HG02623 (cell line): ENCODE data around the gene LRRC71.

Experiments
- ATAC-seq: cut with Tn5 transposase; IDR thresholded peaks from one replicate; pipeline ENCODE4 v1.9.1; 2021; ENCODE audit warnings: moderate library complexity; ENCODE audit not compliant: unreplicated experiment

LRRC71 gene

GRCh38 chr1:156892190-156893047 is 28.0 kb upstream of the LRRC71 start:
- no peak for ATAC-seq

DNA sequence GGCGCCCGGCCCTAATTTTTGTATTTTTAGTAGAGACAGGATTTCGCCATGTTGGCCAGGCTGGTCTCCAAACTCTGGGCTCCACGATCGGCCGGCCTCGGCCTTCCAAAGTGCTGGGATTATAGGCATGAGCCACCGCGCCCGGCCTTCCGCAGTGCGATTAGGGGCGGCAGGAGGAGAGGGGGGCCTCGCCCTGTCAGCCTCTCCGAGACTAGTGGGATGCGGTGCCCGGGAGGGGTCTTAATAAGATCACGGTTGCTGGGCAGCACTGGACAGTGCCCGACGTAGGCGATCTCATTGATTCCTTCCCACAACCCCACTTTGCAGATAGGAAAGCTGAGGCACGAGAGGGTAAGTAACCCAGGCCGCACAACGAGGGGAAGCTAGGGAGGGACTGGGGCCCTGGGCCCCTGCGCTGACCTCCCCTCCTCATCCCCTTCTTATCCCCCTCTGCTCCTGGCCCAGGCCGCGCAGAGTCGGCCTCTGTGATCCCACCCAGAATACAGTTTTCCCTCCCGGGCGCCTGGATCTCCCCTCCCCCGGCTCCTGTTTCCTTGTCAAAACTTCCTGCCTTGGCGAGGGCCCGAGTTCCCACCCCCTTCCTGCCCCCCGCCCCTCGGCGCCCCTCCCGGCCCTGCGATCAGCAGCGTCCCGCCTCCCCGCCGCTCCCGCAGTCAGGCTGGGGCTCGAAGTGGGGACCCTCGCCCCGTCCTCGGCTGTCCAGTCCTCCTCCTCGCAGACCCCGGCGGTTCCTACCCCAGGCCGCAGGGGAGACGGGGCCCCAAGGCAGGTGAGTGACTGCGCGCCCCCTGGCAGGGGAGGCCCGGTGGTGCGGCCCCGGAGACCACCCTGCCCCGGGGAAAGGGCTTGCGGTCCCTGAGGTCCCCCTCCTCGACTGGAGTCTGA is 27.1 kb upstream of the LRRC71 start, which contains the start of gene PEAR1:
PEAR1 (plus strand) TSS at position 671 of the 906 bp plus-strand sequence. CDS start 10,209 bp downstream, outside the sequence.
- no peak for ATAC-seq

- no peak for ATAC-seq
These were observed 26.4 kb upstream of the LRRC71 start for GRCh38 chr1:156894001-156894400.

GRCh38 chr1:156894711-156895454 is 25.5 kb upstream of the LRRC71 start:
- ATAC-seq = no peak

DNA sequence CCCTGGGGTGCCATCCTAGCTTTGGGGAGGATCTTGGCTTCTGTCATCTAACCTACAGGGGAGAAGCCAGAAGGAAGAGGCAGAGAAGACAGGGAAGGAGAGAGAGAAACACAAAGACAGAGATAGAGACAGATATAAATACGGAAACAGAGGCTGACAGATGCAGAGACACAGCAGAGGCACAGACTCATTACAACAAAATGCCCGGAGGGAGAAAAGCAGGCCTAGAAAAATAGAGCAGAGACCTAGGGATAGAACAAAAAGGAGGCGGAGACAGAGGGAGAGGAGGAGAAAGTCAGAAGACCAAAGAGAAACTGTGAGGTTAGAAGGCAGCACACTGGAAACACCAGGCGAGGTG is 25.0 kb upstream of the LRRC71 start:
- no peak for ATAC-seq

- no peak for ATAC-seq
These were observed 24.5 kb upstream of the LRRC71 start for GRCh38 chr1:156895927-156896326.

DNA sequence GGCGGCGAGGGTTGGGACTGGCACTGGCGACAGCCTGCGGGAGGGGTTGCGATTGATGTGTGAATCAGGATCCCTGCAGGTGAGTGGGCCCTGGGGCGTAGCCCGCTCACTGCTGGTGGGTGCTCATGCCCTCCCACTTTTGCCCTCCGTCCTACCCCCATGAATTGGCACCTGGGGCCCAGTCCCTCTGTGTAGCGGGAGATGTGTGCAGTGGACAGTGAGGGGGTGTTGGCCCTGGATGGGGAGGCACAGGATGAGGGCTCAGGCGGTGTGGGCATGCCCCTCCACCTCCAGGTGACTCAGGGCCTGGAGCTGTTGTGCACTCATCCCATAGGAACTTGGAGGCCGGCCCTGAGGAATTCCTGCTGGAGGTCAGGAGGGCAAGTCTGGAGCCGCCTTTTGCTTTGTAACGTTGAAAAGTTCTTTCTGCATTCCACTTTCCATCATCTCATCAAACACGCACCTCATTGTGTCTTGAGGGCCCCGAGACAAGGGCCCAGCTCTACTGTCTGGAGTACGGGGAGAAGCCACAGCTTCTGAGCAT is 23.9 kb upstream of the LRRC71 start:
- ATAC-seq = no peak

- ATAC-seq = no peak
These were observed 23.2 kb upstream of the LRRC71 start for GRCh38 chr1:156897078-156897825.

- no peak for ATAC-seq
These were observed 22.3 kb upstream of the LRRC71 start for GRCh38 chr1:156898161-156898566.

DNA sequence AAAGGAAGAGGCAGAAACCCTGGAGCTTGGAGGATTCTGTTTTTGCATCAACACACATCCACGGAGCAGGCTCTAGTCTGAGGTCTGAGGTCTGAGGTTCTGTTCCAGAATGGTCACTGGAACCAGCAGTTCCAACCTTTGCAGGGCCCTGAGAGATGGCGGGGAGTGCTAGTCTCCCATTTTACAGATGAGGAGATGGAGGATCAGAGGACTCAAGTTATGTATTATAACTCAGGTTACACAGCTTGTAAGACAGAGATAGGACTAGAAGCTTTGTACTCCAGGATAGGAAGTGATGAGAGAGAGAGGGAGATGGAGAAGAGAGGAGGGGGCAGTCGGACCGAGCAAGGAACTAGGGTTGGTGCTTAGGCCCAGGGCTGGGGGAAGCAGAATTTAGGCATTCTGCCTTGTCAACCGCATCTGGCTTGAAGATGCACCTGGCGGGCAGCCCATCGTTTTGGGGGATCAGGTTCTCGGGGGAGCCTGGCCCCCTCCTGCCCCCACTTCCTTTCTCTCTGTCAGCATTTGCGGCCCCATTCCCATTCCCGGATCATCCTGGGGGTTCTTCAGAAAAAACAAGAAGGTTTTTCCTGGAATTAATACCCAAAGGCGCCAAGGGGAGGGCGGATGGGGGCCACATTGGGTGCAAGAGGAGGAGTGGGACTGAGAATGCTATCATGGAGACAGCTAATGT is 21.3 kb upstream of the LRRC71 start:
- no peak for ATAC-seq

- no peak for ATAC-seq
These were observed 20.3 kb upstream of the LRRC71 start for GRCh38 chr1:156899956-156900718.

DNA sequence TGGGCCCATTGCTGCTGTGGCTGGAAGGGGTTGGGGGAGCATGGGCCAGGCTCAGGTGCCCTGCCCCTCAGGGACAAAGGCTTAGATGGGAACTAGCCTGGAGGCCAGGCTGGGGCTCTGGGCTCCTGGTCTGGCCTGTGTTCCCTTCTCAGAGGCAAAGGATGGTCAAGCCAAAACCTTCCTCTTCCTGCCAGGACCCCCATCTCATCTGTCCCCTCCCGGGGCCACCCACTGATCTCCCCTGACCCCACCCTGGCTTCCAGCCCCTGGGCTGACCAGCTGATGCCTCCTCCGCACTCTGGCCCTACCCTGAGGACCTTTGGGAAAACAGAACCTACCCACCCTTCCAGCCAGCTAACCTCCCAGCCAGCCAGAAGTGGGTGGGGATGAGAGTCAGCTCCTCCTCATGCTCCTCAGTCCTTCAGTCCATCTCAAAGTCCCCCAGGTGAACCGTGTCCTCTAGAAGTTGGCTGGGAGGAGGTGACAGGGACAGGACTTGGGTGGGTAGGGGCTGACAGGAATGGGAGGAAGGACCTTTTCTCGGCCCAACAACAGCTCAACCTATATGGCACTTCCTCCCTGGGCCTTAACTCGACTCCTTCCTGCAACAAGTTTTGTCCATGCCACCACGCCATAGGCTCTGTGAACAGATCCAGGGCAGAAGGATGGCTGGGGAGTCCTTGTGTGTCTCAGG is 19.4 kb upstream of the LRRC71 start:
- no peak for ATAC-seq

DNA sequence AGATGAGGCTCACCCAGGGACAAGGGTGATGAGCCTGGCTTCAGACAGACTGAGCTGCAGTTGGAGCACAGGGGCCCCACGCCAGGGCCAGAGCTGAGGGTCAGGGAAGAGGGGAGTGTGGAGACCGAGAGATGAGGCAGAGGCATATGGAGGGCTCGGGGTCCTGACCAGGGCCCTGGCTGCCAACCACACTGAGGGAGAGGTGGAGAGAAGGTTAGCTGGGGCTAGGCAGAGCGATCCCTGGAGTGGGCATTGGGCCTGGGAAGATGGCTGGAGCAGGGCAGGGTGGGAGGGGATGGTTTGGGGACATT is 18.9 kb upstream of the LRRC71 start:
- ATAC-seq = no peak

GRCh38 chr1:156901966-156902915 is 18.2 kb upstream of the LRRC71 start:
- no peak for ATAC-seq

DNA sequence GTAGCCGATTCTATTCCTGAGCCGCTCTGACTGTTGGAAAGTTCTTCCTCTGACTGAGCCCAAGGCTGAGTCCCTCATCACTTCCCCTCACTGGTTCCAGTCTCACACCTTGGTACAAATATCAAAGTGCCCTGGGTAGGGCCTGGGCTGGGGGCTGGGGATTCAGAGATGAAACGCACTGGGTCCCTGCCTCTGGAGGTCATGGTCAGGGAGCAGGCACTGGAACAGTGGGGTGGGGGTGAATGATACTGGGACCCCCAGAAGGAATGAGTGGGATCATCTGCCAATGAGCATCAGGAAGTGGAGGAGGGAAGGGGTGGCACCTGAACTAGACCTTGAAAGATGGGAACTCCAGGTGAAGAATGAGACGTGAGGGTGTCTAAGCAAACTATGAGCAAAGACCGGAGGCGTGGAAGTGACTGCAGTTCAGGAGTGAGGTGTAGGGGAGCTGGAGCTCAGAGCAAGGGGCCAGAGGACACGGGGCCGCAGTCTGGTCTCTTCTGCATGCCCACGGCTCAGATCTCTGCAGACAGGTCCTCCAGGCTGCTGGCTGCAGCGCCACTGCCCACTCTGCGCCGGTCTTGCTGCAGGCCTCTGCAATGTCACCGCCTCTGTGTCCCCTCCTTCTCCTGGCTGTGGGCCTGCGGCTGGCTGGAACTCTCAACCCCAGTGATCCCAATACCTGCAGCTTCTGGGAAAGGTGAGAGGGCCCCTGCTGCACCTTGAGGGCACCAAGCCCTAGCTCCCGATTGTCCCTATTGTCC is 16.9 kb upstream of the LRRC71 start:
- ATAC-seq = no peak

- no peak for ATAC-seq
These were observed 16.1 kb upstream of the LRRC71 start for GRCh38 chr1:156904187-156904959.
